Nephron (organoid): Measurements from ENCODE around the gene C17orf50.
A peak's percentile ranks its signal among the peaks of the same experiment; 100 is the strongest.

Source experiments
- H3K27ac Mint-ChIP-seq, 3 experiments: 2 replicates each; pipeline ENCODE4 v1.8.0; 2020; ENCODE audit warnings: mixed read lengths in 3 of 3, mild to moderate bottlenecking in 2 of 3, moderate library complexity in 1 of 3
- H3K27me3 Mint-ChIP-seq: 2 replicates; pipeline ENCODE4 v1.8.0; 2021; ENCODE audit warnings: low read depth, mild to moderate bottlenecking, moderate library complexity, mixed read lengths
- H3K36me3 Mint-ChIP-seq: 2 replicates; pipeline ENCODE4 v1.8.0; 2020; ENCODE audit warnings: low read depth, mixed read lengths
- H3K4me1 Mint-ChIP-seq: 2 replicates; pipeline ENCODE4 v1.8.0; 2020; ENCODE audit warnings: mixed read lengths
- H3K4me3 Mint-ChIP-seq, 3 experiments: 2 replicates each; pipeline ENCODE4 v1.8.0; 2020; ENCODE audit warnings: mild to moderate bottlenecking in 3 of 3, mixed read lengths in 3 of 3, moderate library complexity in 2 of 3
- H3K9me3 Mint-ChIP-seq: 2 replicates; pipeline ENCODE4 v1.8.0; 2020; ENCODE audit warnings: mixed read lengths
- CTCF ChIP-seq, 3 experiments: fragments of 200-600 bp; sonication (generic); IDR thresholded peaks; one replicate each; pipeline ENCODE4 v1.5.0; 2021; ENCODE audit warnings: antibody characterized with exemption in 3 of 3; ENCODE audit not compliant: unreplicated experiment in 3 of 3

The C17orf50 gene

GRCh38 chr17:35745246-35745645, 15.4 kb upstream of the C17orf50 start:
- peaks cover 5% of the 10 kb centered on the region for H3K4me1 Mint-ChIP-seq
- no peak overlapping the region for H3K4me3 Mint-ChIP-seq
- no peaks in the 10 kb centered on the region for H3K9me3 Mint-ChIP-seq
- H3K27me3 Mint-ChIP-seq: peaks cover 55% of the 10 kb centered on the region
- H3K27ac Mint-ChIP-seq: no peak overlapping the region
- no peak for TF ChIP-seq CTCF (IDR thresholded peaks at IDR 0.05; ENCODE audit: unreplicated experiment in 3 of 3)
- H3K36me3 Mint-ChIP-seq: no peaks in the 10 kb centered on the region

GRCh38 chr17:35745749-35746320, 14.9 kb upstream of the C17orf50 start:
- Mint-ChIP-seq H3K4me1 (peaks cover 5% of the 10 kb centered on the region), H3K4me3 (no peak overlapping the region), H3K36me3 (no peaks in the 10 kb centered on the region), H3K27ac (no peak overlapping the region), H3K27me3 (peaks cover 55% of the 10 kb centered on the region), H3K9me3 (no peaks in the 10 kb centered on the region)
- TF ChIP-seq CTCF (IDR thresholded peaks at IDR 0.05; ENCODE audit: unreplicated experiment in 3 of 3): no peak

- H3K9me3 Mint-ChIP-seq: no peaks in the 10 kb centered on the region
- H3K4me1 Mint-ChIP-seq: peaks cover 5% of the 10 kb centered on the region
- no peak overlapping the region for H3K27ac Mint-ChIP-seq
- H3K36me3 Mint-ChIP-seq: no peaks in the 10 kb centered on the region
- peak; percentile 85 to 89 (median 87) for TF ChIP-seq CTCF (IDR thresholded peaks at IDR 0.05; ENCODE audit: unreplicated experiment in 3 of 3)
- no peak overlapping the region for H3K4me3 Mint-ChIP-seq
- H3K27me3 Mint-ChIP-seq: peaks cover 45% of the 10 kb centered on the region
These were observed 13.1 kb upstream of the C17orf50 start for GRCh38 chr17:35747540-35748017.

- Mint-ChIP-seq H3K9me3 (no peaks in the 10 kb centered on the region), H3K4me3 (no peak overlapping the region), H3K4me1 (peaks cover 5% of the 10 kb centered on the region), H3K36me3 (no peaks in the 10 kb centered on the region), H3K27ac (no peak overlapping the region), H3K27me3 (peaks cover 44% of the 10 kb centered on the region)
- TF ChIP-seq CTCF (IDR thresholded peaks at IDR 0.05; ENCODE audit: unreplicated experiment in 3 of 3): no peak
These were observed 12.3 kb upstream of the C17orf50 start for GRCh38 chr17:35748341-35748841.

- Mint-ChIP-seq H3K4me1 (no peaks in the 10 kb centered on the region), H3K9me3 (no peaks in the 10 kb centered on the region), H3K36me3 (no peaks in the 10 kb centered on the region), H3K27me3 (peaks cover 38% of the 10 kb centered on the region), H3K27ac (no peak overlapping the region), H3K4me3 (no peak overlapping the region)
- no peak for TF ChIP-seq CTCF (IDR thresholded peaks at IDR 0.05; ENCODE audit: unreplicated experiment in 3 of 3)
These were observed 11.7 kb upstream of the C17orf50 start for GRCh38 chr17:35748979-35749378.
